ENCODE data around the gene TMEM150A.

The TMEM150A gene

GRCh38 chr2:85554980-85555612, 47.4 kb downstream of the TMEM150A start:
- DNase-seq (ENCODE audit: extremely low read depth, low read depth): no peak
- TF ChIP-seq, protein P1, sequence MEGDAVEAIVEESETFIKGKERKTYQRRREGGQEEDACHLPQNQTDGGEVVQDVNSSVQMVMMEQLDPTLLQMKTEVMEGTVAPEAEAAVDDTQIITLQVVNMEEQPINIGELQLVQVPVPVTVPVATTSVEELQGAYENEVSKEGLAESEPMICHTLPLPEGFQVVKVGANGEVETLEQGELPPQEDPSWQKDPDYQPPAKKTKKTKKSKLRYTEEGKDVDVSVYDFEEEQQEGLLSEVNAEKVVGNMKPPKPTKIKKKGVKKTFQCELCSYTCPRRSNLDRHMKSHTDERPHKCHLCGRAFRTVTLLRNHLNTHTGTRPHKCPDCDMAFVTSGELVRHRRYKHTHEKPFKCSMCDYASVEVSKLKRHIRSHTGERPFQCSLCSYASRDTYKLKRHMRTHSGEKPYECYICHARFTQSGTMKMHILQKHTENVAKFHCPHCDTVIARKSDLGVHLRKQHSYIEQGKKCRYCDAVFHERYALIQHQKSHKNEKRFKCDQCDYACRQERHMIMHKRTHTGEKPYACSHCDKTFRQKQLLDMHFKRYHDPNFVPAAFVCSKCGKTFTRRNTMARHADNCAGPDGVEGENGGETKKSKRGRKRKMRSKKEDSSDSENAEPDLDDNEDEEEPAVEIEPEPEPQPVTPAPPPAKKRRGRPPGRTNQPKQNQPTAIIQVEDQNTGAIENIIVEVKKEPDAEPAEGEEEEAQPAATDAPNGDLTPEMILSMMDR (IDR thresholded peaks at IDR 0.05; ENCODE audit: low read depth, low read length, missing control alignments): no peak
- H3K4me3 ChIP-seq (replicated peaks; ENCODE audit: low read depth, low read length): no peak overlapping the region

- H3K4me3 ChIP-seq (replicated peaks; ENCODE audit: low read depth, low read length): no peak overlapping the region
- TF ChIP-seq, protein P1 (IDR thresholded peaks at IDR 0.05; ENCODE audit: low read depth, low read length, missing control alignments): no peak
- DNase-seq (ENCODE audit: extremely low read depth, low read depth): no peak
Measured at GRCh38 chr2:85553184-85553583, 49.3 kb downstream of the TMEM150A start.

- DNase-seq (ENCODE audit: extremely low read depth, low read depth): no peak
- H3K4me3 ChIP-seq (replicated peaks; ENCODE audit: low read depth, low read length): no peak overlapping the region
- TF ChIP-seq, protein P1 (IDR thresholded peaks at IDR 0.05; ENCODE audit: low read depth, low read length, missing control alignments): peak; percentile 90
Measured at GRCh38 chr2:85551698-85552678, 50.5 kb downstream of the TMEM150A start.

DNA sequence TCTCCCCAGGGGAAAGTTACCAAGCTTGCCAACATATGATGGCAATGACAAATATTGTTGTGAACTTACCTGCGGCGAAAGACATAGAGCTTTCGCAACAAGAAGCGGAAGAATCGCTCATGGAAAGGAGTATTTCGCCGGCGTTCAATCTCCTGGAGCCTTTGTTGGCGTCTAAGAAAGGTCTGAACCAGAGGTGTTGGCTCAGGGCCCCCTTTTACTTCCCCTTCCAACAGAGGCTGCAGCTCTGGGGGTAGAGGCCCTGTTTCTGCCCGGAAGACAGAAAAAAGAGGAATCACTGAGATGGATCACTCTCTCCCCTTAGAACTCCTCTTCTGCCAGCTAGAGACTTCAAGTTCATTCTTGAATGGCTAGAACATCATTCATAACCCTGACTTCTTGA, 52.0 kb downstream of the TMEM150A start:
- no peak overlapping the region for H3K4me3 ChIP-seq (replicated peaks; ENCODE audit: low read depth, low read length)
- DNase-seq (ENCODE audit: extremely low read depth, low read depth): no peak
- TF ChIP-seq, protein P1 (IDR thresholded peaks at IDR 0.05; ENCODE audit: low read depth, low read length, missing control alignments): no peak

DNA sequence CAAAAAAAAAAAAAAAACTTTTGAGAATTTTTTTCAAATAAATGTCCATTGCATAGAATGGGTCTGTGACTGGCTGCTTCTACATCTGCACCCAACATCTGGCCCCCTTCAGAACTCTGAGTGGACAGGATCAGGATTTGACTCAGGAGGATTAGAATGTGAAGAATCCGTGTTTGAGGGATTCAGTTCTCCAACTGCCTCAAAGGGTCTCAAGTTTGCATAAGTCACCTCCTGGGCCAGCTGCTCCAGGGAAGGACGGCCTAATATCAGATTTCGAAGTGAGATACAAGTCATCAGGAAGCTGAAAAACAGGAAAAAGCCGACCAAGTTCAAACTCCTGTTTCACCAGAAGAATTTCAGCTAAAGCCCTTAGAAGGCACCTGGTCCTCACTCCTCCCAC, 52.7 kb downstream of the TMEM150A start:
- no peak overlapping the region for H3K4me3 ChIP-seq (replicated peaks; ENCODE audit: low read depth, low read length)
- TF ChIP-seq, protein P1 (IDR thresholded peaks at IDR 0.05; ENCODE audit: low read depth, low read length, missing control alignments): no peak
- peak; percentile 94 for DNase-seq (ENCODE audit: extremely low read depth, low read depth)

DNA sequence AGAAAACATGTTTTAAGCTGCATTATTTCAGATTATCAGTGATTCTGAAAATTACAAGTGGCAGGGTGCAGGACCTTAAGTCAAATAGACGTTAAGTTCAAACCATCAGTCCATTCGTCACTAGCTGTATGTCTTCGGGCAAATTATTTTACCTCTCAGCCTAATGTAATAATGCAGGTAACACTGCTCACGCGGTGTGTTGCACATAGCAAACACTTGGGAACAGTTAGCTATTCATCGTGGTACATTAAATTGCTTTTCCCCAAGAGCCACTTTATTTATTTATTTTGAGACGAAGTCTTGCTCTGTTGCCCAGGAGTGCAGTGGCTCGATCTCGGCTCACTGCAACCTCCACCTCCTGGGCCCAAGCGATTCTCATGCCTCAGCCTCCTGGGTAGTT, 53.4 kb downstream of the TMEM150A start:
- no peak overlapping the region for H3K4me3 ChIP-seq (replicated peaks; ENCODE audit: low read depth, low read length)
- DNase-seq (ENCODE audit: extremely low read depth, low read depth): no peak
- TF ChIP-seq, protein P1 (IDR thresholded peaks at IDR 0.05; ENCODE audit: low read depth, low read length, missing control alignments): no peak
